Inferior parietal cortex (tissue), 1 donor: ENCODE results near the gene BDKRB1.

Experiments used
- DNase-seq: peaks from one replicate; pipeline ENCODE4 v3.0.0-alpha.2; 2016; ENCODE audit errors: extremely low spot score

Gene BDKRB1

DNA sequence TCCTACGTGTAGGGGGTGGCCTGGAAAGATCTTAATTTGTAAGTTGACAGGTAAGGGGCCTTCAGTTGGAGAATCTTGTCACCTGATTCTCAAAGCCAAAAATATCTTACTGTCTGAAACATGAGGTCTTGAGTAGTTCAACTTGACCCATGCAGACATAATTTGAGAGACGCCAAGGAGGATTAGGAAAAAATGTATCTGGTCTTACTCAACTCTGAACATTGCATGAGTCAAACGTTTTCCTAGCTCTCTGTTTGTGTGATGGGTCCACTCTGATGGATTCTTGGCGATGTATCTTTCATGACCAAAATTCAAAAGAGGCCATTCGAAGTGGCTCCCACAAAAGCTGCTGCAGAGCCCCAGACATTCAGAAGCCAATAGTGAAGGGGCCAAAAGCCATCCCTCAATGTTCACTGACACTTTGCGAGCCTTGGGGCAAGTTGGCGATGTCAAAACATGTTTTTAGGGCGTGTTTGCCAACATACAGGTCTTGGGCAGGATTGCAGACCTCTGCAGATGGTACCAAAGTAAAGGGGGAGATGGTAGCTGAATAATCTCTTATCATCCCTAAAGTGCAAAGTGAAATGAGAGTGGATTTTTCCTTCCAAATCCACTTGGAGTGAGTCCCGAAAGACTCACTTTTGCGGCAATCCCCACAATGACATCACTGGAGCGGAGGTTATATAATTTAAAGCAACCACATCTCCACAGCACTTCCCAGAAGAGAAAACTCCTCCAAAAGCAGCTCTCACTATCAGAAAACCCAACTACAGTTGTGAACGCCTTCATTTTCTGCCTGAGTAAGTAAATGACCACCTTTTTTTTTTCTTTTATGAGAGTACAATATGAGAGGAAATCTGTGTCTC lies at the start of gene BDKRB1:
BDKRB1 (plus strand) TSS at position 710 of the 866 bp plus-strand sequence. CDS start 7,473 bp downstream, outside the sequence.
- DNase-seq: no peak

DNA sequence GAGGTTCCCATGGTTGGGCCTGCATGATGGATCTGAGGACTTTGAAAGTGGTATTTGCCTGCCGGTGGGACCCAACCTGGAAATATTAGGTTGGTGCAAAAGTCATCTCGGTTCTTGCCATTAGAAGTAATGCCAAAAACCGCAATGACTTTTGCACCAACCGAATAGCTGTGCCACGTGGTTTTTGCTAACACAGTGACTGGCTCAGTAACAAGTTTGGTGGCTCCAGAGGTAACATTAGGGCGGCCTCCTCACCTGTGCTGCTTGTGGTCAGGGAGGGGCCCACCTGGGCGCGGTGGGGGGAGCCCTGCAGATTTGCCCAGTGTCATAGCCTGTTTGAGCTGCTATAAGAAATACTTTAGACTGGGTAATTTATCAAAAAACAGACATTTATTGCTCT lies 49.5 kb upstream of the BDKRB1 start:
- DNase-seq: no peak

DNA sequence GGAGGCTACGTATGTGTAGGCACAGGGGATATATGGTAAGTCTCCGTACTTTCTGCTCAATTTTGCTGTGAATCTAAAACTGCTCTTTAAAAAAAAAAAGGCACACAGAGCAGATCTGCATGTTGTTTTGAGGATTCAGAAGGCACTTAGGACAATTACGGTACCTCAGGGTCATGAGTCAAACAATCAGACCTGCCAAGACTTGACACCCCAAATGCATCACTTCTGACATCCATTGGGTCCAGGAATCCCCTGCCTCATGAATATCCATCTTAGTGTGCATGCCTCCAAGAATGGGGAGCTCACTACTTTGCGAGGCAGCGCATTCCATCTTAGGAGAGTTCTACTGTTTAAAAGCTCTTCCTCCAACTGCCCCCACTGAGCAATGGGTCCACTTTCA lies 48.3 kb upstream of the BDKRB1 start:
- DNase-seq: no peak

DNA sequence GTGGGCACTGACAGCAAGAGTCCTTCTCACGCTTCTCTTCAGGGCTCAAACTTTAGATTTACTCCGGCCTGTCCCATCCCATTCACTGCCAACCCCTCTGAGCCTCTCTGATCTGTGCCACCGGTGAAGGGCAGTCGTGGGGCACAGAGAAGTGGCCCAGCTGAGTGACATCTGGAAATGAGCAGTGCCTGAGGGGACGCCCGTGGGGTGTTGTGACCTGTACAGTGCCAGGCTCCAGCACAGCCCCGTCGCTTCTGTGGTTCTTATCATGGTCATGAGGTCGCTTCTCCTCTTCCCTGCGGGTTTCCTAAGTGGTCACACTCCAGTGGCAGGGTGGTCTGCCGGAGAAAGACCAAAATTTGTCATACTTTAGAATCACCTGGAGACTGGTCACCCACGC lies 47.3 kb upstream of the BDKRB1 start:
- no peak for DNase-seq

DNA sequence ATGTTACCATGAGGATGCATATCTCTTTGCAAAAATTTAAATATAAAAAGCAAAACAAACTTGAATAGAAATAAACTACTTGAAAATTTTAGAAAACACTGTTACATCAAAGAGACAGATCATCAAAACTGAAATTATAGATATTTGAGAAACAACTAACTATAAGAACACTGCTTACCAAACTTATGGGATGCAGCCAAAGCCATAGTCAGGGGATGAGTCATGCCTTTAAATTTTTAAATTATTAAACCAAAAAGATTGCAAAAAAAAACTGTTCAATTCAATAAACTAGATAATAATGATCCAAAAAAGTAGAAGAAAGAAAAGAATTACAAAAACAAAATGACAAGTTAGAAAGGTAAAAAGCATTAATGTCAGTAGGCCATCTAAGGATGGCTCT lies 43.9 kb upstream of the BDKRB1 start:
- no peak for DNase-seq

DNA sequence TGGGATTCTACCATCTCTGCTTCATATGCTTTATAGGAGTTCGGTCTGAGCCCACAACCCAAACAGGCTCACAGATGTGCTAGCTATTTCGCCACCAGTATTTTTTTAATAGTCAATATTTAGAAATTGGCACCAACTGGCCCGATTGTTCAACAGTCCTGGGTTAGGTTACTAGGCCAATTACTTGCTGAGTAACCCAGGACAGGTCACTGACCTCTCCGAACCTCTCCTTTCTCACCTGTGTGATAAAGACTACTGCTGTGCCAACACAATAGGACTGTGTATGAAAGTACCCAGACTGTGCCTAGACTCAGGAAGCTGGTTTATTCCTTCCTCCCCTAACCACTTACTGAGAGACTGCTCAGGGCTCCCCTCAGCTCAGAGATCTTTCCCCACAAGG lies 43.1 kb upstream of the BDKRB1 start:
- no peak for DNase-seq

DNA sequence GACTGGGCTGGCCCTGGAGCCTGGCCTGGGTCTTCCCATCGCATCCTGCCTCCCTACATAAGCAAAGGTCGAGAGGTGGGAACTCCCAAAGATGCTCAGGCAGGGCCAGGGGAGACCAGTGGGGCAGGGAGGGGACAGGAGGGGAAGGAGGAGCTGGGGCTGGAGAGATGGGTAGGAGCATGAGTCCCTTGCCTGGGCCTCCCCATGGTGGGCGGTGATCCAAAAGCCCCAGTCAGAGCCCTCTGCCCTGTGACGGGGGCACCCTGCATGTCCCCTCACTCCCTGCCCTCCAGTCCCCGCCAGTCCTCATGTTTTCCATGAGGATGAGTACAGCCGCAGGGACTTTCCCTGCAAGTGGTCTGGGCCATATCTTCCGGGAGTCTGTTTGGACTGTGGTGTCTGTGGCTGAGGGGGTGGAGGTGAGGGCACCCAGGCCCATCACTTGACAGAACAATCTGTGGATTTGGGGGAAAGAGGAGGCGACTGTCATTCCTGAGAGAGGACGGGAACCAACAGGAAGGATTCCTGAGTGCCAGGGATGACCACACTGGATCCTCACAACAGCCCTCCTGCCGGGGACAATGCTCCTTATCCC lies 42.0 kb upstream of the BDKRB1 start:
- DNase-seq: no peak

DNA sequence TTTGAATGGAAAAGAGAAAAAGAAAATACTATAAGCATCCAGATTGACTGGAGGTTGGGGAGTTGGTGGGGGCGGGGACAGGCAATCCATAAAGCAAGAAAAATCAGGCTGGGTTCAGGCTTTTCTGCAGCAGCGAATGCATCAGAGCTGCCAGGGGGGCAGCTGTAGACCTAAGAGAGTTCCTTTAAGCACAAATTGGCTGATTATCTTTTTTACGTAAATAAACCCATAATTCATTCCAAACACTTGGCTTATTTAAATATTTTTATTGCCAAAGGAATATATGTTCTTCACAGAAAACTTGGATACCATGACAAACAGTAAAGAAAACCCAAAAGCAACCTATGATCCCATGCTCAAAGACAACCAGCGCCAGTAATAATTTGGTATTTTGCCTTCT lies 41.2 kb upstream of the BDKRB1 start:
- DNase-seq: no peak

DNA sequence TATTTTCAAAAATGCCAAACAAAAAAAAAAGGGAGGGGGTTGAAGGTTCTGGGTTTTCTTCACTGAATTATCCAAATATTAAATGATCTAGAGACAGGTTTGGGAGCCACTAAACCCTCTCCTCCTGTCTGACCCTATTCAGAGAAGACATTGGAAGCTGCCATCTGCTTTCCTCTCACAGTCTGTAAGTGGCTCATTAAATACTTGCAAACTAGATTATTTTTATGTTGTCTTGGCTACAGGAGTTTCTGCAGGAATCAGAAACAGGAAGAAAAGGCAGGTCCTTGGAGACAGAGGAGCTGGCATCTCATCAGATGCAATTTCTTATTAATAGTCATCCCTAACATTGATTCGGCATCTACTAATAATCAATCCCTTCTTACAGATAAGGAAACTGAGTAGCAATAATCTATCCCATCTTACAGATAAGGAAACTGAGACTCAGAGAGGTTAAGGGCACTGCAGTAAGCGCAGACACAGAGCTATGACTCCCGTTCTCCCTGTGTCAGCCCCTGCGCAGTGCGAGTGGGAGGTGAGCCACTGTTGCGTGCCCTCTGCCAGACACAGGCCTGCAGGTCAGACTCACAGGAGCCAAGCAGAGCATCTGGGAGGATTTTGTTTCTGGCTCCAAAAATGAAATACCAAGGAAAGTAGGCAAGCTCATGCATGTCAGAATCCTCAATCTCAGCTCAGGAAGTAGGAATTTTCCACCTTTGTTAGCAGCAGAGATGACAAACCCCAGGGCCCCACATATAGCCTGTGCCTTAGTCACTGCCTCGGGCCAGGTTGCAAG lies 40.4 kb upstream of the BDKRB1 start:
- DNase-seq: no peak

DNA sequence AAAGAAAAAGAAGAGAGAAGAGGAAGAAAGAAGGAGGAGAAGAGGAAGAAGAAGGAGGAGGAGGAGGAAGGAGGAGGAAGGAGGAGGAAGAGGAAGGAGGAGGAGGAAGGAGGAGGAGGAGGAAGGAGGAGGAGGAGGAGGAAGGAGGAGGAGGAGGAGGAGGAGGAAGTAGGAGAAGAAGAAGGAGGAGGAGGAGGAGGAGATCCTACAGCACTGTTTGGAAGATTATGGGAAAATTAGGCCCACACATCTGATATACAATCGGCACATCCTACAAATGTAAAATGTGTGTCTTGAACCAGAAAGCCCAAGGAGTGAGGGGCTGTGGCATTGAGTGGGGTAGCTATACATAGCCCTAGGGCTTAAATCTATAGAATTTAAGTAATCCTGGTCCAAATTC lies 39.4 kb upstream of the BDKRB1 start:
- no peak for DNase-seq

DNA sequence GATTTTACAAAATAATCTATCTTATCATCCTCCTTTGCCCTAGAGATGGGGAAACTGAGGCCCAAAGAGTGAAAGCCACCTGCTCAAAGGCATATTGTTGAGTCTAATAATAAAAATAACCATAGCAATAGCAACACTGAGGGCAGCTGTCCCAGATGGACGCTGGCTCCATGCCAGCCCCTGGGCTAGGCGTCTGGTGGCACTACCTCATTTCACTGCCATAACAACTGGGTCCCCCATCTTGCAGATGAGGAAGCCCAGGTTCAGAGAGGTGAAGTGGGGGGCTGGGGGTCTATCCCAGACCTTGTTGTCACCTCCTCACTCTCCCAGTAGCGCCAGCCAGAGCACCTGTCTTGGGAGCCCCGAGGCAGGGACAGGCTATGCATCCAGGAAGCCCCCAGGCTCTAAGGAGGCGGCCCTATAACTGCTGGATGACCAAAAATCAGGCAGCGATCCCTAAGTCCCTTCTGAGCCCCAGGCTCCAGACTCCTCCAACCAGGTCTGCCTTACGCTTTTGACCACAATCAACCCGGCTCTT lies 38.6 kb upstream of the BDKRB1 start:
- DNase-seq: no peak

DNA sequence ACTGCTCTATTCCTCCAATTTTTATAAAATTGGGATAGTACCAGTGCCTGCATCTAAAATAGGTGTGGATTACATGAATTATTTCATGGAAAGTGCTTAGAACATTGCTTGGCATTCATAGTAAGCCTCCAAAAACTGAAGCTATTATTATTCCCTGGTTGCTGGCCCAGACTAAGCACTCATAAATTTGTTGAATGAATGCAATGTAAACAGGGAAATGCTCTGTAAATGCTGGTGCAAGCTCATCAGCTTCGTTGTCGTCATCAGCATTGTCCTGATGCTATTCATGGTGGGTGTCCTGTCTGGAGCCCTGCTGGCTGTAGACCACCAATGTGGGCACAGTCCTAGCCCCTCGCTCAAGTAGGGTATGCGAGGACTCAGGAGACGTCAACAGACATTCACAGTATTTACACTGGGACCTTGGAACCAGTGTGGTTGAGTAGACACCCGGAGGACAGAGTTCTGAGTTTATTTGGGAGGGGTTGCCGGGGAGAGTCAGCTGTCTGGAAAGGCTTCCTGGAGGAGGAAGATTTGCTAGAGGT lies 34.8 kb upstream of the BDKRB1 start:
- DNase-seq: no peak

DNA sequence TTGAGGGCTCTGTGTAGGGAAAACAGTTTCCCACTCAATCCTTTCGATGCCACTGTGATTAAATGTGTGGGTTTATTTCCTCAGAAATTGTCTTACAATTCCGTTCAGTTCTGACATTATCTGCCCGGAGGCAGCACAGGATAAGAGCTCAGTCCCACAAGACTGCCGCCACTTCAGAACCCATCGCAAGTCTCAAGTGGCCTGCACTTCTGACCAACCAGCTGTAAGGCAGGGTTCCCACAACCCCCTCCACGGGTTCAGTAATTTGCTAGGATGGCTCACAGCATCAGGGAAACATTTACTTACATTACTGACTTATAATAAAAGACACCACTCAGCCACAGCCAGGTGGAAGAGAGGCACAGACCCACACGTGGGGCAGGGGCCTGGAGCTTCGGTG lies 34.2 kb upstream of the BDKRB1 start:
- DNase-seq: no peak

DNA sequence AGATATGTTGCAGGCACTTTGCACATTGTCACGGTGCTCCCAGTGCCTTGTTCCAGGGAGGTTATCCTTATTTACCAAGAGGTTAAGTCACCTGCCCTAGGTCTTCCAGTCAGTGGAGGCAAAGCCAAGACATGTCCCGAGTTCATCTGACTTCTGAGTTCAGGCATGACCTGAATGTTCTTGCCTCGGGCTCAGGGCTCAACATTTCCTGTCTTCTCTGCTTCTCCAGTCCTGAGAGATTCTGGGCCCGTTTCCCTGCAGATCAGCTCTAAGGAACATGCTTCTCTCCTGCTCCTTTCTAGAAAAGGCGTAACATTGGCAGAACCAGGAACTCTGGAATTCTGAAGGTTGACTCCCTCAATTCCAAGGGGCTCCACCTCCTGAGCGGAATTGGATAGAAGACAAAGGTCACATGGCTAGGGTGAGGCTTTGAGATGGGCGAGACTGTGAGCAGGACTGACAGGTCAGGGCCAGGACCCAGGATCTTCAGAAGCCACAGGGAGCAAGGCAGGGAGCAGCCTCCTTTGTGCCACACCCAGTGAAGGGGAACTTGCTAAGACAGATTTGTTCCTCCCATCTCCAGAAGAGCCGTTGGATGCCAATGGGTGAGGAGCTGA lies 31.4 kb upstream of the BDKRB1 start:
- no peak for DNase-seq

DNA sequence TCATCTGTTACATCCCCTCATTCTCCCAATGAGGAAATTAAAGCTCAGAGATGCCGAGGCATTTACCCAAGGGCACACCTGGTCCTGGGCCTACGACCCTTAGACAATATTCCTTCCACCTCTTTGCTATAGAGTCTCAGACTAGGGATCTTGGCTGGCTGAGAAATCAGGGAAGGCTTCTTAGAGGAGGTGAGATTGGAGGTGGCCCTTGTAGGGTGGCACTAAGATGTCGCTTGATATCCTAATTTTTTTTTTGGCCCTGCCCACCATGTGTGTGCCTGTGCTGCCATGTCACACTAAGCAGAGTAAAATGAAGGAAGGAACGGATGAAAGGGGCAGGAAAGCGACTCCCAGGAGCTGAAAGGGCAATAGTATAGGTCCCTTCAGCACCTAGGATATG lies 30.8 kb upstream of the BDKRB1 start:
- no peak for DNase-seq

DNA sequence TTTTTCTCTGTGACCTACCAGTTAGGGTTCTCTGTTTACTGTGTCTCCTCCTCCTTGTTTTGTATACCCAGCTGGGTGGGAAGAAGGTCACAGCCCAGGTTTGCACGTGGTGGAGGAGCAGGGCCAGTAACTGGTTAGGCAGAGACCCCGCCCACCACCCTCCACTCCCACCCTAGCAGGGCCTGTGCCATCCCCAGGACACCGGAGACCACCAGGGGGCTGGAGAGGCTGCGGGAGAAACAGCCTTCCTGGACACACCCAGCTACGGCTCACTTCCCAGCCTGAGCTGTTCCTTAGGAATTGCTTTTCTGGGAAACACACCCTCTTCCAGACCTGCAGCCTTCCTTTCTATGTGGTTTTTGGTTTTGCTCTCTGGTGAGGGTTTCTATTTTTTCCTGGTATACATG lies 30.3 kb upstream of the BDKRB1 start:
- DNase-seq: no peak

DNA sequence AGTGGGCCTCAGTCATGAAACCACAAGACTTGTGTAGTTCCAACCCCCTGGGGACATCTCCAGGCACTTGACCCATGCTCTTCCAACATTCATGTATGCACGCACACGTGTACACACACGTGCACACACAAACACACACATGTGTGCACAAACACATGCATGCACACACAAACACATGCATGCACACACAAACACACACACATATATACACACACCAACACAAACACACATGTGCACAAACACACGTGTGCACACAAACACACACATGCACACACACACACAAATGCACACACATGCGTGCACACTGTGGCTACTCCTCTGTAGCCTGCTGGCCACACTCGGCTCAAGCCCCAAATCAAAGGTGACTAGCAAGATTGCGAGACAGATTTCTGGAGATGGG lies 28.6 kb upstream of the BDKRB1 start:
- no peak for DNase-seq

DNA sequence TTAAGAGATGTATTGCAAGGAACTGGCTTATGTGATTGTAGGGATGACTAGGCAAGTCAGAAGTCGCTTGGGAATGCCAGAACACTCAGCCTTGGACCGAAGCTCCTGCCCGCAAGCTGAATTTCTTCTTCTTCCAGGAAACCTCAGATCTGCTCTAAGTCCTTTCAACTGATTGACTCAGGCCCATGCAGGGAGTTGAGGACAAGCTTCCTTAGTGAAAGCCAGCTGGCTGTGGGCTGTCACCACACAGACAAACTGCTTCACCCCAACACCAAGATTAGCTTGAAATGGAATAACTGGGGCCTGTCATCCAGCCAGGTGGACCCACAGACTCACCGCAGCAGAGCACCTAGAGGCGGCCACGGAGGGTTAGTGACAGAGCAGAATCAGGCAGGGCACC lies 26.7 kb upstream of the BDKRB1 start:
- DNase-seq: no peak

DNA sequence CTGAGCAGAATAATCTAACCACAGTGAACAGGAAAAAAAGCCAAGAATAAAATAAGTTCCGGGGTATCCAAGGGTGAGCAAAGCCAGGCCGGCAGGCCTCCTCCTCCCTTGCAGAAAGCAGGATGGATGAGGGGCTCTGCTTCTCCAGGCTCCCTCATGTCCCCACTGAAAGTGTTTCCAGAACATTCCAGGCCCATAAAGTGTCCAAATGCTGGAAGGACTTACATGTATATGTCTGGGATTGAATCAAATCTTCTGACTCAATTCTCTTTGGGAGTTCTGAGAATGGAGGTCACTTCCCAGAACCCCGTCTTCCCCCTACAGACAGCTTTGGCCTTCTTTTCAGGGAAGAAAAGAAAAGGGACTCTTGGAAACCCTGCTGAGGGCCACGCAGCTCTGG lies 25.0 kb upstream of the BDKRB1 start:
- no peak for DNase-seq

DNA sequence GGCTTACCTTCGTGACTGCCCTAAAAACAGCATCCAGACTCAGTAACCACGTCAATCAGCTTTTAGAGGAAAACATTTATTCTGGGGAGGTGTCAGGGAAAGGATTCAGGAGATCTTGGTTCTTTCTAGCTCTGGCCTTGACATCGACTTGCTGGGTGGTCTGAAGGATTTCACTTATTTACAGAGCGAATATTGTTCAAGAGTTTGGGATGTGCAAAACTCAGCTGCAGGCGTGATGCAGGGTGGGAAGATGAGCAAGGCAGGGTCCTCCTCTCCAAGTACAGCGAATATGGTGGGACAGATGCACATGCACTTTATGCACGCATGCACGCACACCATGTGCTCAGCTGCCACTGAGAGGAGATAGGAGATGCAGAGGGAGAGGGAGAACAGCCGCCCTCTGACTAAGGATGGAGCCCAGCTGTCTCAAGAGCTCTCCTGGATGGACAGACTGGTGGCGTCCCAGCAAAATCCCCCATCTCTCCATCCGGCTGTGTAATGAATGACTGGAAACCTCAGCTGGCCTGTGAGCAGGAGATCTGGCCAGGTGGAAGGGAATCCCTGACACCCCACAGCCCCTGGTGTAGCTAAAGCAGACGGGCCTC lies 24.4 kb upstream of the BDKRB1 start:
- no peak for DNase-seq

DNA sequence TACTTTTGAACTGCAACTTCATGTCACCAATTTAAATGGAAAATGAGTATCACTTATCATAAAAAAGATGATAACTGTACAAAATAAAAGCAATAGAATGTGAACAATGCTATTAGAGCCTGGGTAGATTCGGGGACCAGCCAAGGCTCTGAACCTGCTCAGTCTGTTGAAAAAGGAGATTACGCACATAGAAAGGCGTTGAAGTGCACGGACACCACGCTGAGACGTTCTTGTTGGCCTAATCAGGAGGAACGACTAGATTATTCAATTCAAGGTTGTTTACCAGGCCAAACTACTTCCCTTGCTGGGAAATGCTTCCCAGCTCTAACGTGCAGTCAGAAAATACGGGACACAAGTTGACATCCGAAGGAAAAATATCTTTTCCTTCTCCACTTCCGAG lies 23.5 kb upstream of the BDKRB1 start:
- no peak for DNase-seq
